Ishikawa (cell line): ENCODE data around the gene SEC16A.
A peak's percentile ranks its signal among the peaks of the same experiment; 100 is the strongest.

Source experiments
- CEBPB ChIP-seq: IDR thresholded peaks from 2 replicates; pipeline ENCODE4 v1.6.1; 2012
- CREB1 ChIP-seq: IDR thresholded peaks from 2 replicates; pipeline ENCODE4 v1.6.1; 2012; ENCODE audit warnings: low read depth
- EGR1 ChIP-seq: IDR thresholded peaks from 2 replicates; pipeline ENCODE4 v1.6.1; 2012
- EP300 ChIP-seq: IDR thresholded peaks from 2 replicates; pipeline ENCODE4 v1.6.1; 2012; ENCODE audit warnings: borderline replicate concordance
- FOXM1 ChIP-seq: IDR thresholded peaks from 2 replicates; pipeline ENCODE4 v1.6.1; 2012; ENCODE audit warnings: low read depth, borderline replicate concordance
- NFIC ChIP-seq: IDR thresholded peaks from 2 replicates; pipeline ENCODE4 v1.6.1; 2012
- RAD21 ChIP-seq: IDR thresholded peaks from 2 replicates; pipeline ENCODE4 v1.6.1; 2012; ENCODE audit warnings: low read depth
- TAF1 ChIP-seq: IDR thresholded peaks from 2 replicates; pipeline ENCODE4 v1.6.1; 2012; ENCODE audit warnings: low read depth, mild to moderate bottlenecking
- TCF12 ChIP-seq: IDR thresholded peaks from 2 replicates; pipeline ENCODE4 v1.6.1; 2012; ENCODE audit warnings: low read depth
- TEAD4 ChIP-seq: IDR thresholded peaks from 2 replicates; pipeline ENCODE4 v1.6.1; 2012
- YY1 ChIP-seq: IDR thresholded peaks from 2 replicates; pipeline ENCODE4 v1.6.1; 2012; ENCODE audit warnings: low read depth
- ZBTB7A ChIP-seq: IDR thresholded peaks from 2 replicates; pipeline ENCODE4 v1.6.1; 2012; ENCODE audit warnings: low read depth
- TF ChIP-seq, protein P1 (sequence below): IDR thresholded peaks from 2 replicates; pipeline ENCODE4 v1.6.1; 2012; ENCODE audit warnings: low read depth, mild to moderate bottlenecking
- TF ChIP-seq, protein P2 (sequence below): IDR thresholded peaks from 2 replicates; pipeline ENCODE4 v1.6.1; 2012

DNA sequence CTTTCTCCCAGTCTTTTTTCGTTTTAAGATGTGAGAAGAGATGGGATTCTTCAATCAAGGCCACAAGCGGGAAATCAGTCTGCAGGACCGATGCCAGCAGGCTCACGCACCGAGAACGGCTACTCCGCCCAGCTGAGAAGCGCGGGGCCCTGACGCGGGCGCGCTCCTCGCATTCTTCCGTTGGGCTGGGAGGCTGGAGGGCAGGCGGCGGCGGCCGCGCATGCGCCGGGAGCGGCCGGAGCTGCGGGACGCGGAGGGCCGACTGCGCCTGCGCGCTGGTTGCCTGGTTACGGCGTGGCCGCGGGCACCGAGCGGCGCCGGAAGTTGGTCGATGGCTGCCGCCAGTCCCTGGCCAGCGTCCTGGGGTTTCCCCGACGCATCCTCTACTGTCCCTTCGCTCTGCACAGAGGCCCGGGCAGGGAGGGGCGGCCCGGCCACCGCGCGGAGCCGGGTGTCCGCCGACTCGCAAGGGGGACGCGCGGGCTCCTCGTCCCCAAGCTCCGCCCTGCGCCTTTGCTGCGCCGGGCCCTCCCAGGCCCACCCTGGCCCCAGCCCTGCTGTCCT is 831 bp upstream of the SEC16A start:
- TF ChIP-seq CREB1 (no peak), EGR1 (no peak), ZBTB7A (no peak), NFIC (no peak; the same call in 1 of the 2 replicates), EP300 (no peak), RAD21 (no peak), TCF12 (no peak), YY1 (peak; percentile 65), TEAD4 (peak; percentile 70), TAF1 (peak; percentile 40; the same call in 1 of the 2 replicates), CEBPB (no peak), FOXM1 (no peak)
- TF ChIP-seq, protein P1, sequence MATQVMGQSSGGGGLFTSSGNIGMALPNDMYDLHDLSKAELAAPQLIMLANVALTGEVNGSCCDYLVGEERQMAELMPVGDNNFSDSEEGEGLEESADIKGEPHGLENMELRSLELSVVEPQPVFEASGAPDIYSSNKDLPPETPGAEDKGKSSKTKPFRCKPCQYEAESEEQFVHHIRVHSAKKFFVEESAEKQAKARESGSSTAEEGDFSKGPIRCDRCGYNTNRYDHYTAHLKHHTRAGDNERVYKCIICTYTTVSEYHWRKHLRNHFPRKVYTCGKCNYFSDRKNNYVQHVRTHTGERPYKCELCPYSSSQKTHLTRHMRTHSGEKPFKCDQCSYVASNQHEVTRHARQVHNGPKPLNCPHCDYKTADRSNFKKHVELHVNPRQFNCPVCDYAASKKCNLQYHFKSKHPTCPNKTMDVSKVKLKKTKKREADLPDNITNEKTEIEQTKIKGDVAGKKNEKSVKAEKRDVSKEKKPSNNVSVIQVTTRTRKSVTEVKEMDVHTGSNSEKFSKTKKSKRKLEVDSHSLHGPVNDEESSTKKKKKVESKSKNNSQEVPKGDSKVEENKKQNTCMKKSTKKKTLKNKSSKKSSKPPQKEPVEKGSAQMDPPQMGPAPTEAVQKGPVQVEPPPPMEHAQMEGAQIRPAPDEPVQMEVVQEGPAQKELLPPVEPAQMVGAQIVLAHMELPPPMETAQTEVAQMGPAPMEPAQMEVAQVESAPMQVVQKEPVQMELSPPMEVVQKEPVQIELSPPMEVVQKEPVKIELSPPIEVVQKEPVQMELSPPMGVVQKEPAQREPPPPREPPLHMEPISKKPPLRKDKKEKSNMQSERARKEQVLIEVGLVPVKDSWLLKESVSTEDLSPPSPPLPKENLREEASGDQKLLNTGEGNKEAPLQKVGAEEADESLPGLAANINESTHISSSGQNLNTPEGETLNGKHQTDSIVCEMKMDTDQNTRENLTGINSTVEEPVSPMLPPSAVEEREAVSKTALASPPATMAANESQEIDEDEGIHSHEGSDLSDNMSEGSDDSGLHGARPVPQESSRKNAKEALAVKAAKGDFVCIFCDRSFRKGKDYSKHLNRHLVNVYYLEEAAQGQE: peak; percentile 12; the same call in 1 of the 2 replicates
- TF ChIP-seq, protein P2, sequence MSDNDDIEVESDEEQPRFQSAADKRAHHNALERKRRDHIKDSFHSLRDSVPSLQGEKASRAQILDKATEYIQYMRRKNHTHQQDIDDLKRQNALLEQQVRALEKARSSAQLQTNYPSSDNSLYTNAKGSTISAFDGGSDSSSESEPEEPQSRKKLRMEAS: peak; percentile 46
